Measurements from ENCODE around the gene HES6. TPM values are rescaled to one million over a fixed set of nuclear protein-coding genes. Genes with fewer than 3 reads are reported as not detected.
A peak's percentile ranks its signal among the peaks of the same experiment; 100 is the strongest.

Gene HES6
- total RNA-seq, 4 donors from 2014 or later, result 10.9 to 49.1 (median 27.2) TPM

- intact Hi-C loops (cut with DNase I; ENCODE audit: low total_unique reads), result no loop called here
These were observed 40.4 kb upstream of the HES6 start for GRCh38 chr2:238280083-238280825.

GRCh38 chr2:238279324-238279682 is 39.5 kb upstream of the HES6 start:
- no peak for DNase-seq
- ATAC-seq, result no peak

More at GRCh38 chr2:238280083-238280825, 40.4 kb upstream of the HES6 start:
- Histone ChIP-seq H3K4me3 (no peak overlapping the region), H3K4me1 (peaks cover 38 to 54% of the 10 kb centered on the region in 2 donors), H3K36me3 (peaks cover 0 to 24% of the 10 kb centered on the region in 2 donors), H3K27me3 (no peaks in the 10 kb centered on the region), H3K9me3 (no peaks in the 10 kb centered on the region), H3K27ac (no peak overlapping the region)
- ATAC-seq, result no peak
- DNase-seq, result no peak
- in situ Hi-C loops (cut with MboI; ENCODE audit: low sequenced_read_pairs in 4 of 4), result no loop called here
- TF ChIP-seq CTCF (IDR thresholded peaks at IDR 0.05 in 4 of 5, conservative IDR thresholded peaks at IDR 0.05 in 1 of 5) (no peak), POLR2A (IDR thresholded peaks at IDR 0.05) (no peak)

GRCh38 chr2:238278626-238279323 is 38.9 kb upstream of the HES6 start:
- peak overlapping the region in 3 of 4 donors; percentile 6 to 54 (median 44) for H3K27ac ChIP-seq
- peaks cover 27 to 39% of the 10 kb centered on the region in 2 donors for H3K4me1 ChIP-seq
- no peaks in the 10 kb centered on the region for H3K9me3 ChIP-seq
- H3K27me3 ChIP-seq, result no peaks in the 10 kb centered on the region
- DNase-seq (no peak), ATAC-seq (no peak)
- H3K4me3 ChIP-seq, result no peak overlapping the region
- intact Hi-C loops (cut with DNase I; ENCODE audit: low total_unique reads), result no loop called here
- peaks cover 0 to 39% of the 10 kb centered on the region in 2 donors for H3K36me3 ChIP-seq
- no peak for TF ChIP-seq POLR2A (IDR thresholded peaks at IDR 0.05)
- no peak for TF ChIP-seq CTCF (IDR thresholded peaks at IDR 0.05 in 4 of 5, conservative IDR thresholded peaks at IDR 0.05 in 1 of 5)
- in situ Hi-C loops (cut with MboI; ENCODE audit: low sequenced_read_pairs in 4 of 4), result no loop called here

More at GRCh38 chr2:238279324-238279682, 39.5 kb upstream of the HES6 start:
- no peaks in the 10 kb centered on the region for H3K27me3 ChIP-seq
- in situ Hi-C loops (cut with MboI; ENCODE audit: low sequenced_read_pairs in 4 of 4), result no loop called here
- TF ChIP-seq POLR2A (IDR thresholded peaks at IDR 0.05) (no peak), CTCF (IDR thresholded peaks at IDR 0.05 in 4 of 5, conservative IDR thresholded peaks at IDR 0.05 in 1 of 5) (no peak)
- intact Hi-C loops (cut with DNase I; ENCODE audit: low total_unique reads), result no loop called here
- H3K4me1 ChIP-seq, result peaks cover 30 to 44% of the 10 kb centered on the region in 2 donors
- no peaks in the 10 kb centered on the region for H3K9me3 ChIP-seq
- H3K4me3 ChIP-seq, result no peak overlapping the region
- peaks cover 0 to 33% of the 10 kb centered on the region in 2 donors for H3K36me3 ChIP-seq
- peak overlapping the region in 1 of 4 donors; percentile 54 for H3K27ac ChIP-seq

- in situ Hi-C loops (cut with MboI; ENCODE audit: low sequenced_read_pairs in 4 of 4) (no loop called here), intact Hi-C loops (cut with DNase I; ENCODE audit: low total_unique reads) (no loop called here)
- peaks cover 16 to 28% of the 10 kb centered on the region in 2 donors for H3K4me1 ChIP-seq
- H3K4me3 ChIP-seq, result no peak overlapping the region
- TF ChIP-seq CTCF (IDR thresholded peaks at IDR 0.05 in 4 of 5, conservative IDR thresholded peaks at IDR 0.05 in 1 of 5) (no peak), POLR2A (IDR thresholded peaks at IDR 0.05) (no peak)
- ATAC-seq (no peak), DNase-seq (no peak)
- H3K9me3 ChIP-seq, result no peaks in the 10 kb centered on the region
- no peaks in the 10 kb centered on the region for H3K27me3 ChIP-seq
- H3K27ac ChIP-seq, result peak overlapping the region in 1 of 4 donors; percentile 54
- H3K36me3 ChIP-seq, result peaks cover 0 to 48% of the 10 kb centered on the region in 2 donors
These were observed 37.9 kb upstream of the HES6 start for GRCh38 chr2:238277695-238278094.

Measured in gastrocnemius medialis (tissue), 4 donors.